MV-4-11 (cell line): Measurements from ENCODE around the gene CLN6.
"Not testable (repeated sequence)": the region's sequence is repeated elsewhere in the genome, so short reads cannot be mapped to it uniquely, and the experiment has no call there.

ENCODE experiments used
- DNase-seq: peaks from one replicate; lab custom pipeline; 2025; lab: John Stamatoyannopoulos, UW

Gene CLN6

DNA sequence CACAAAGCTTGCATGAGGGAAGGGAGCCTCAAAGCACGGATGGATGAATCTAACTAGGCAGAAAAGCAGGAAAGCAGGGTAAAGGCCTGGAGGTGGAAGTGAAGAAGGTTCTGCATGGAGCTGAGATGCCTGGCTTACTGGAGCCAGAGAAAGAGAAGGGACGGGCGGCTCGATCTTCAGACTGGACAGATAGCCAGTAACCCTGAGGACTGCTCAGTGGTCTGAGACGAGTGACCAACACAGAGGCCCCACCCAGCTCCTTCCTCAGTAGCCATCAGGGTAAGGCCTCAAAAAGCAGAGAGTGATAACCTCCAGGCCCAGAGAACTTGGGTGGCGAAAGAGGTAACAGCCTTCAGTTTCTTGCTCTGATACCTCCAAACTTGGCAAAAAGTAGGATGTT, 6.4 kb downstream of the CLN6 start:
- no peak for DNase-seq

DNA sequence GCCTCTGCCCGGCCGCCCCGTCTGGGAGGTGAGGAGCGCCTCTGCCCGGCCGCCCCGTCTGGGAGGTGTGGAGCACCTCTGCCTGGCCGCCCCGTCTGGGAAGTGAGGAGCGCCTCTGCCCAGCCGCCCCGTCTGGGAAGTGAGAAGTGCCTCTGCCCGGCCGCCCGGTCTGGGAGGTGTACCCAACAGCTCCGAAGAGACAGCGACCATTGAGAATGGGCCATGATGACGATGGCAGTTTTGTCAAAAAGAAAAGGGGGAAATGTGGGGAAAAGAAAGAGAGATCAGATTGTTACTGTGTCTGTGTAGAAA, 7.1 kb downstream of the CLN6 start:
- not testable (repeated sequence) for DNase-seq

DNA sequence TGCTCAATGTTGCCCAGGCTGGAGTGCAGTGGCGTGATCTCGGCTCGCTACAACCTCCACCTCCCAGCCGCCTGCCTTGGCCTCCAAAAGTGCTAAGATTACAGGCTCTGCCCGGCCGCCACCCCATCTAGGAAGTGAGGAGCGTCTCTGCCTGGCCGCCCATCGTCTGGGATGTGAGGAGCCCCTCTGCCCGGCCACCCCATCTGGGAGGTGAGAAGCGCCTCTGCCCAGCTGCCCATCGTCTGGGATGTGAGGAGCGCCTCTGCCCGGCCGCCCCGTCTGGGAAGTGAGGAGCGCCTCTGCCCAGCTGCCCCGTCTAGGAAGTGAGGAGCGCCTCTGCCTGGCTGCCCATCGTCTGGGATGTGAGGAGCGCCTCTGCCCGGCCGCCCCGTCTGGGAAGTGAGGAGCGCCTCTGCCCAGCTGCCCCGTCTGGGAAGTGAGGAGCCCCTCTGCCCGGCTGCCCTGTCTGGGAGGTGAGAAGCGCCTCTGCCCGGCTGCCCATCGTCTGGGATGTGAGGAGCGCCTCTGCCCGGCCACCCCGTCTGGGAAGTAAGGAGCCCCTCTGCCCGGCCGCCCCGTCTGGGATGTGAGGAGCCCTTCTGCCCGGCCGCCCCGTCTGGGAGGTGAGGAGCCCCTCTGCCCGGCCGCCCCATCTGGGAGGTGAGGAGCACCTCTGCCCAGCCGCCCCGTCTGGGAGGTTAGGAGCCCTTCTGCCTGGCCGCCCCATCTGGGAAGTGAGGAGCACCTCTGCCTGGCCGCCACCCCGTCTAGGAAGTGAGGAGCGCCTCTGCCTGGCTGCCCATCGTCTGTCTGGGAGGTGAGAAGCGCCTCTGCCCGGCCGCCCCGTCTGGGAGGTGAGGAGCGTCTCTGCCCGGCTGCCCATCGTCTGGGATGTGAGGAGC, 7.7 kb downstream of the CLN6 start:
- DNase-seq, result not testable (repeated sequence)

DNA sequence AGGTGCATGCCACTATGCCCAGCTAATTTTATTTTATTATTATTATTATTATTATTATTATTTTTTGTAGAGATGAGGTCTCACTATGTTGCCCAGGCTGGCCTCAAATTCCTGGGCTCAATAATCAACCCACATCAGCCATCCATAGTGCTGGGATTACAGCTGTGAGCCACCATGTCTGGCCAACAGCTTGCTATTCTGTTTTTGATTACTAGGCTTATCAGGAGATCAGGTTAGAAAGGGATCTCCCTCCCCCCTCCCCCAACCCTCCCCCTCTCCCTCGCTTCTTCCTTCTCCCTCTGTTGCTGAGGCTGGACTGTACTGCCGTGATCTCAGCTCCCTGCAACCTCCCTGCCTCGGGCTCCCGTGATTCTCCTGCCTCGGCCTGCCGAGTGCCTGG, 8.6 kb downstream of the CLN6 start:
- no peak for DNase-seq

DNA sequence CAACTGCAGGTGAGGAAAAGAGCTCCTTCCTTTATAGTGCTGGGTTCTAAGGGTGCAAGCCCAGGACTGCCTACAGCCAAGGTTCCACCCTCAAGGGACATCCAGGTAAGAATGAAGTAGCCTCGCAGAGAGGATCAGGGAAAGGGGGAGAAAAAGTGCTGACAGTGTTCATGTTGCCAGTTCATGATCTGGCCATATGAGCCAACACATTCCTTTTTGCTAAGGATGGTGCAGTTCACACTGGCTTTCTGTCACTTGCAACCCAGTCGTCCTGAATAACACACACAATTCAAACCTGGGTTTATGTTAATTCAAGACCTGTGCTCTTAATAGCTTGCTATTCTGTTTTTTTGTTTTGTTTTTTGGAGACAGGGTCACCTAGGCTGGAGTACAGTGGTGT, 9.0 kb downstream of the CLN6 start:
- DNase-seq, result no peak

DNA sequence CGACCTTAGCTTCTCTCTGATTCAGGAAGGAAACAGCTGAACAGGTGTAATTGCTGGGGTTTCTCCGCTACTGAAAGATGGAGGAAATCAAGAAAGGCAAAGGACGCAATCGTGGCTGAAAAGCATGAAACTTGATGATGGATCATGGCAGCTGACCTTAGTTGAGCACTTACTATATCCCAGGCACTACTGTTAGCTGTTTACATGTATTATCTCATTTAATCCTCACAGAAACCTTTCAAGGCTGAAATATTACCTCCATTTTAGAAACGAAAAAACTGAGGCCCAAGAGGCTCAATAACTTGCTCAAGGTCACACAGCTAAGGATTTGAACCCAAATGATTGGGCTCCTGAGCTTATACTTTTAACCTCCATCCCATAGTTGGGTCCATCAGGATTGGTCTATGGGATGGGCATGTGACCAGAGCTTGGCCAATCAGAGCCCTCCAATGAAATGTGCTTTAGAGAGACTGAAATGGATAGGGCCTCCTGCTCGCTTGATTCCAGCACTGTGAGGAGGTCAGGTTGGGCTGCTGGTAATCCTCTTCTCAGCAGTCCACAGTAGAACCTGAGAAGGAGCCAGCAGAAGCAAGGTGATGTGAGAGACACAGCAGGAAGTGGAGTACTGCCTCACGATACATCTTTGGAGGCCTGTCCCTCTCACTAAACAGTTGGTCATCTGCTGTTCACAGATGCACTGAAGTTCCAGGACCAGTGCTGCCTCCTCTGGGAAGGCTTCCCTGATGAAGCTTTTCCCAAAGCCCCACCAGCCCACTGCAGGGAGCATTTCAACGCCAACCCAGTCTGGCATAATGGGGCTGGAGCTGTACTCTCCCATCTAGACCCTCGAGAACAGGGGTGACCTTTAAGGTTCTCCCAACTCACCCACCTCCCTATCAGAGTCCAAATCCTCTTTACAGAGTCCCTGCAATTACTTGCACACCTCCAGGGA, 10.4 kb downstream of the CLN6 start:
- DNase-seq, result no peak

DNA sequence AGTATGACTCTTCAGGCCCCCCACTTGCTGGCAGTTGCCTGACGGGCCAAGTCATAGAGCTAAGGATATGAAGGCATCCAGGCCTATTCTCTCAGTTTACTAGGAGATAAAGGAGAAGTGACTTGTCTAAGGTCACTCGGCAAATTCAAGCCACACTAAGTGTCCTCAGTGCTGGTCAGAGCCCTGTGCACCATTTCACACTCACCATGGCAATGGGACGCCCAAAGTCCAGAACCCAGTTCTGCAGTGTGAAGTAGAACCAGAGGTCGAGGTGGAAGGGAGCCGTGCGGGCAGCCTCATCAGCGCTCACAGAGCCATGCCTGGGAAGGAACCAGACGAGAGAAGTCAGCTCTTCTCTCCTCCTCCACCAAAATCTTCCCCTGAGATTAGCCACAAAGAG, 11.2 kb downstream of the CLN6 start:
- no peak for DNase-seq

DNA sequence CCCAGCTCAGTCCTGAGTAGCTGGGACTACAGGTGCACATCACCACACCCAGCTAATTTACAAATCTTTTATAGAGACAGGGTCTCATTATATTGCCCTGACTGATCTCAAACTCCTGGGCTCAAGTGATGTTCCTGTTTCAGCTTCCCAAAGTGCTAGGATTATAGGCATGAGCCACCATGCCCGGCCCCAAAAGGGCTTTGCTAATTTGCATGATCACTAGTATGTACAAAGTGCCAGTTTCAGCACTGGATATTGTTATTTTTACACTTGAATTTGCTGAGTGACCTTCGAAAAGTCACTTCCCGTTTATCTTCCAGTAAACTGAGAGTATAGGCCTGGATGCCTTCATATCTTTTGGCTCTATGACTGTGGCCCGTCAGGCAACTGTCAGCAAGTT, 12.2 kb downstream of the CLN6 start:
- no peak for DNase-seq

DNA sequence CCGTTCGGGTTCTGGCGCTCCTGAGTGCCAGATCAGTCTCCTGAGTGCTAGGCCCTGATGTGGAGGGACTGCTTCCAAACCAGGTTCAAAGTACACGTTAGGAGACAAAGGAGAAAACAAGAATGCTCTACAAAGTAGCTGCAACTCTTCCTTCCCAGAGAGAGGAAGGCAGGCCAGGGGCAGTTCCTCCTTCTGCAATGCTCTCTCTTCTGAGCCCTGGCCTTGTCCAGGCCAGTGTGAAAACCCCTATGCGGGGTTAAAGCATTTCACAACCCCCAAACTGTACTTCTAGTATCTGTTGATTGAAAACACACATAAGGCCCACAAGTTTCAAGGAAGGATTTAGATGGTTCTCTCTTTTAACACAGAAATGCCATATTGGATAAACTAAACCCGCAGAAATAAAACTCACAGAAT, 14.7 kb downstream of the CLN6 start:
- DNase-seq, result peak; percentile 57

DNA sequence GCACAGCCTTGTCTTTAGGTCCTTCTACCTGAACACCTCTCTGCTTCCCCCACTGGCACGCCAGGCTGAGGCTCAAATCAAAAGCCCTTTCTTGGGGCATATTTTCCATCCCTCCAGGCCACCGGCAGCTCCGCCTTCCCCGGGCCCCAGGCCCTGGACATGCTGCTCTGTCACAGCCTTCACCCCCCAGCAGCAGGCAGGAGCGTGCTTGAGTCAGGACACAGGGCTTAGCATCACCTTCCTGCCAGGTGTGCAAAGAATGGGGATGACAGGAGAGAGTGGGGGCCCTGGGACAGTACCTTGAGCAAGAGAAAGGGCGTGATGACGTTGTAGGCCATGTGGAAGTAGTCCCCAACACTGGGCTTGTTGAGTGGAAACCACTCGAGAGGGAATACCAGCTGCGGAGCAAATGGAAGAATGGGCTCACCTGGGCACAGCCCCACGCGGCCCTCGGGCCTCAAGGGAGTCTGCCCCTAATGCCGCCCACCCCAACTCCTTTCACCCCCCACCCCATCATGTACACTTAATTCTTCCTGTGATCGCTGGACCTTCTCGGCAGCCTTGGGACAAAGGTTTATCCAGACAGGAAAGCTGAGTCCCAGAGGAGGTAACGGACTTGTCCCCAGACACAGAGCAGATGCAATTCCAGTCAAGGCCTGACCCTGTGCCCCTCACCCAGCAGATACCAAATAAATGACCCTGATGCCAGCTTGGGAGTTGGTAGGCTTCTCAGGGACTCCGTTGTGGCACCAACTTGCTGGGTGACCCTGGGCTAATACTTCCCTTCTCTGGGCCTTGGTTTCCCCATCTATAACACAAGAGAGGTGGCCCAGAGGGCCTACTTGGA, 15.3 kb downstream of the CLN6 start:
- DNase-seq, result no peak

DNA sequence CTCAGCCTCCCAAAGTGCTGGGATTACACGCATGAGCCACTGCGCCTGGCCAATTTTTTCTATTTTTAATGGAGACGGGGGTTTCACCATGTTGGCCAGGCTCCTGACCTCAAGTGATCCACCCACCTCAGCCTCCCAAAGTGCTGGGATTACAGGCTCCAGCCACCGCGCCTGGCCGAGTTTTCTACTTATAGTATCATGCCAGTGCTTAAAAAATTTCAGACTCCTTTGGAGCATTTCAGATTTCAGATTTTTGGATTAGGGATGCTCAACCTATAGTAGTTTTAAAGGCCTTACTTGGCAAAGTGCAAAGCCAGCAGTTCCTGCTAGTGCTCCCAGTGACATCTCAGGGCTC, 16.1 kb downstream of the CLN6 start:
- not testable (repeated sequence) for DNase-seq

DNA sequence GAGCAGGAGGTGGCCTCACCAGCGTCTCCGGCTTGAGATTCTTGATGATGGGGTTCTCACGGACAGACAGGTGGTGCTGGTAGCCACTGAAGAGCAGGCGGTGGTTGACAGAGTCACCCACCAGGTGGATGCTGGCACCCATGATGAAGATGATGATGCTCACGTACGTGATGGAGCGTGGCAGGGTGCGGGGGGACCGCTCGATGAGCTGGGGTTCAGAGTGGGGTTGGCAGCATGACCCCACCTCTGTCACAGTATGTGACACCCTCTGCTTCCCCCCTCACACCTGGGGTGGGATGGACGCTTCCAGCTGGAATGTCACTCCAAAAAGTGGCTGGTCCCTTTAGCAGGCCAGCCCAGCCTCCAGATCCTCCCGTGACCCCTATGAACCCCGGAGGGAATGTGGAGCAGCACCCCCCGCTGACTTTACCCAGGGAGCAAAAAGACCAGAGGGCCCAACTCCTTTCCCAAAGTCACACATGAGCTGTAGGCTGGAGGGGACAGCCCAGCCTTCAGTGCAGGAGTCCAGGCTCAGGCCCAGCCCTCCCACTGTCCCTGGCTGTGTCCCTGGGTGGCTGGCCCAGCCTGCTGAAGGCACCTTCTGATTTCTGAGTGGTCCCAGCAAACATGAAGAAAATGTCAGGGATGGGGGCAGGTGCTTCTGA, 17.7 kb downstream of the CLN6 start:
- no peak for DNase-seq

DNA sequence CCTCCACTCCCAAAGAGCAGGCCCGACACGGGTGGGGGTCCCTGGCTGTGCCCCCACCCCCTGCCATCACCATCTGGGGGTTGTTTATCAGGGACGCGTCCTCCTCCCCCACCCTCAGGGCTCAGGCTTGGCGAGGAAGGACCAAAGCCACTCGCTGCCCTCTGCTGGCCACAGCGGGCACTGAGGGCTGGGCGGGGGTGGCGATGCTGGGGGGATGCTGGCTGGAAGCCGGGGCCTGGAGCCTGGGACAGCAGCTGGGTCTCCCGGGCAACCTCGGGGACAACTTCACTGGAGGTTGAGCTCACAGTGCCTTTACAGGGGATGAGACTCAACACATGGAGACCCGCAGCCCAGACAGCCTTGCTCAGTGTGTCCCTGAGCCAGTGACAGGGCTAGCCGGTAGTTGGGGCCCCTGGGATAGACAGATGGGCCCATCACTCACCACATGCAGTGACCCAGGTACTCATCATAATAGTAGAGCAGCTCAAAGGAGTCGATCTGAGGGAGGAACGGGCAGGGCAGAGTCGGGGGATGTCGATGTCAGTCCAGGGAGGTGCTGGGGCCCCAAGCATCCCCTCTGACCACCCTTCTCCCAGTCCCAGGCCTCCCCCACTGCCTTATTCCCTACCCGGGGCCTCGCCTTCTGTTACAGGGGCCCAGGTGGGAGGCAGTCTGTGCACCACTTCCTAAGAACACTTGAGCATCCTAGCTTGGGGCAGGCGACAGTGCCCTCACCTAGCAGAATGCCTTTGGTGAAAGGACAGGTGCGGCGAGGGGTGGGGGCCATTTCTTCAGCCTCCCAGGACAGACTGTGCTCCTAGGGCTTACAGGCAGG, 18.5 kb downstream of the CLN6 start:
- no peak for DNase-seq

DNA sequence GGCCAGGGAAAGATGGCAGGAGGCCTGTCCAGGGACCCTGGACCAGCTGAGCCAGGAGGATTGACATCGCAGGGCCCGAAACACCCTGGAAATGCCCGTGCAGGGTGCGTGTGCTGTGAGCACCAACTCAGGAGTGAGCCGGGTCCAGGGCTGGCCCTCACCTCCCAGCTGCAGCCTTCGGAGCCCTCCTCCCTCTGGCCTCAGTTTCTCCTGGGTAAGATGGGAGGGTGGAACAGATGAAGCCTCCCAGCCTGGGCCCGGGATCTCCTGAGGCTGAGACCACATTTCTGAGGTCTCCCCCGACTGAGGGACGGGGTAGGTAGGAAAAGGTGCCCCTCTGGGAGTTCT, 19.1 kb downstream of the CLN6 start:
- DNase-seq, result no peak

DNA sequence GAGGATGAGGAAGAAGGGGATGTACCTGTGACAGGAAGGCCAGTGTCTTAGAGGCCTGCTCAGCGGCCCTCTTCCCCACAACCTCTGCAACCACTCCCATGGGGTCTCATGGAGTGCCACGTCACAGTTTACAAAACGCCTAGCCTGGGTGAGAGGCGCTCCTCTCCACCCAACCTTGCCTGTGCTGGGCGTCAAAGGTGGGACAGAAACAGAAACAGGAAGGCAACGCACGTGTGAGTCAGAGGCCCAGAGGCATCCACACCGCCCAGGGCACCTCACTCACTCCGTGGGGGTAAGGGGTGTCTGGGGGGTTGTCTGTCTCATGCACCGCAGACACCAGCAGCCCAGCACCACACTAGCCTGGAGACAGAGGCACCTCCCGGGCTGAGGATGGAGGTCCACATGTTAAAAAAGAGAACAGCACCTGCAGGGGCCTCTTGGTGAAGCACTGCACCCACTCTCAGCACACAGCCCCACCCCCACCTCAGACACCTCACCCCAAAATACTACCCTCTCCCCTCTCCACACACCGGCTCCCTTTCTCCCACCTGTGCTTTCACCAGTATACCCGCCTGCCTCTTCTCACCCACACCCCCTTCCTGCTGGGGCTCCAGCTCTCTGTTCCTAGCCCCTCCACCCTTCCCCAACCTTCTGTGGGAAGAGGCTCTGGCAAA, 19.7 kb downstream of the CLN6 start:
- DNase-seq, result no peak

DNA sequence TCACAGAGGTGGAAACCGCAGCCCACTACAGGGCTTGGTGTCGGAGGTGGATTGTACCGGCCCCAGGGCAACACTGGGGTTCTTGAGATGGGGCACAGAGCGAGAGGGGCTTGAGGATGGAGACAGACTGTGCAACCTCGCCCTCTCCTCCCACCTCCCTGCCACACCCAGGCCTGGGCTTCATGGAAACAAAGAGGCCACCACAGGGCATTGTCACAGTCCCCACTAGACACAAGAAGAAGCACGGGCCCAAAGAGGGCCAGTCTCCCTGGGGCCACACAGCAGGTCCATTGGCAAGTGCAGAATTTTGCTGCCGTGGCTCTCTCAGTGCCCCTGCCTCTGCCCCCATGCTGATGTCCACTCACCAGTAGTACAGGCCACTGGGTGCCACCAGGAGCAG, 20.3 kb downstream of the CLN6 start:
- no peak for DNase-seq

DNA sequence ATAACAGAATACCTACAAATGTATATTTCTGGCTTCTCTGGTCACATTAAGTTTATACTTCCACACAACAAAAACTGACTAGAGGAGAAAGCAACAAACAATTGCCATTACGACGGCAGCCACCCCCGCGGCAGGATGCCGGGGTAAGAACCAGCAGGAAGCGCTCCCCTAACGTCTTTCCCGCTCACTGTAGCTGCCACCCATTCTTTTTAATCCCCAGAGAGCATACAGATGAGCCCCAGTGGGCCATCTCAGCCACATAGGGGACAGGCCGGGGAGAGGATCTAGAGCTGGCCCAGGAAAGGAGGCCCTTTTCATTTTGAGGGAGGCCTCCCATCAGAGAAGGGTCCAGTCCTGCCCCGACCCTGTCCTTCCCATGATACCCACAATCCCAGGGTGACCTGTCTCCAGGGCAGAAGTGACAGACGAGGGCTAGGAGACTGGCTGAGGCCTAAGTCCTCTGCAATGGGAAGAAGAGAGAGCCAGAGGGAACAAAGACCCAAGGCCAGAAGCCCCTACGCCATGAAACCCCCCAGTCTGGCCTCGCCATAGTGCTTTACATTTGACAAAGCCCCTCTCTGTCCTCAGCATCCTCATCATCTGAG, 20.8 kb downstream of the CLN6 start:
- DNase-seq, result no peak

DNA sequence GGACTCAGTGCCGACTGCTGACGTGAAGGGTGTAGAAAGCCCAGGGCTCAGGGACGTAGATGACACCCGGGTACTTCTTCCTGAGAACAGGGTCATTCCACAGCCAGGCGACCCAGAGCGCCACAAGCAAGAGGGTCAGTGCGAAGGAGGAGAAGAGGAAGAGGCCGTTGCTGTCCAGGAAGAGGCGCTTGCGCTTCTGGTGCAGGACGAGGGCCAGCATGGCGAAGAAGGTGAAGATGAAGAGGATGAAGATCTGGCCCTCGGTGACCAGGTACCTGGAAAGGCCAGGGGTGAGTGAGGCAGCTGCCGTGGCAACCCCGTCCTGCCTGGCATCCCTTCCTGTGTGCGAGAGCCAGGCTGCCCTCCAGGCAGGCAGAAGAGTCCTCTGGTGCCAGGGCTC, 21.4 kb downstream of the CLN6 start:
- no peak for DNase-seq

DNA sequence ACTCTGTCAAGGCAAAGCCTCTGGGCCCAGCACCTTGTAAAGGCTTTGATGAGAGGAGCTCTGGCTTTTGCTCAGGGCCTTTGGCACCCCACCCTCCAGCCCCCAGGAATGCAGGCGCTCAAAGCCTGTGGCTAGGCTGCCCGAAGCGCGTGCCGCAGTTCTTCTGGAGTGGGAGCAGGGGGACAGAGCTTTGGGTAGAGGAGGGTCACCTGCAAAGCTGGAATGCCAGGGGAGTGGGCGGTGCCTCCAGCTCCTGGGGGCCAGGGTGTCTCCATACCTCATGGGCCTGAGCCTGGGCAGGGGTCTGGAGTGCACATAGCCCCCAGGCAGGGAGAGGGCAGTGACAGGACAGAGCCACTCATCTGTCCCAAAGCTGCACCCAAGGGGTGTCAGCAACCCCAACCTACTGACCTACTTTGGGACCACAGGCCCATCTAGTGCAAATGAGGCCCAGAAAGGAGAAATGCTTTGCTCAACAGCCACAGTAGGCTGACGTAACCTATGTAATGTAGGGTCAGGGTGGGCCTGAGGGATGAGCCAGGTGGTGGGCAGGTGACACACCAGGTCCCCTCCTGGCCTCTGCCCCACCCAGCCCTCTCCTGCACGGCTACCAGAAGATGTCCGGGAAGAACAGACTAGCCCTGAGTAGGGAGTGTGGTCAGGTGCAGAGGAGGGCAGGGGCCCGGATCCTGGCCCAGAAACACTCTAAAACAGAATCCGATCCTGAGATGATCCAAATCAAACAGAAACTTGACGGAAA, 22.2 kb downstream of the CLN6 start:
- DNase-seq, result no peak
